ENCODE data around the gene METTL4.
A peak's percentile ranks its signal among the peaks of the same experiment; 100 is the strongest.

The METTL4 gene

GRCh38 chr18:2515908-2516625, 55.2 kb downstream of the METTL4 start:
- DNase-seq, result peak; percentile 41

GRCh38 chr18:2515171-2515787, 56.0 kb downstream of the METTL4 start:
- no peak for DNase-seq

- no peak for DNase-seq
Observed at GRCh38 chr18:2513616-2514015, 57.7 kb downstream of the METTL4 start.

- DNase-seq, result no peak
Observed at GRCh38 chr18:2512059-2512458, 59.2 kb downstream of the METTL4 start.

GRCh38 chr18:2511451-2511850, 59.9 kb downstream of the METTL4 start:
- DNase-seq, result no peak

GRCh38 chr18:2510416-2510815, 60.9 kb downstream of the METTL4 start:
- no peak for DNase-seq

GRCh38 chr18:2508678-2509077, 62.6 kb downstream of the METTL4 start:
- no peak for DNase-seq

- DNase-seq, result no peak
Observed at GRCh38 chr18:2508155-2508554, 63.1 kb downstream of the METTL4 start.

GRCh38 chr18:2504642-2505041, 66.7 kb downstream of the METTL4 start:
- DNase-seq, result no peak

GRCh38 chr18:2502880-2503279, 68.4 kb downstream of the METTL4 start:
- DNase-seq, result no peak

GRCh38 chr18:2502394-2502793, 68.9 kb downstream of the METTL4 start:
- no peak for DNase-seq

- no peak for DNase-seq
Observed at GRCh38 chr18:2497797-2498196, 73.5 kb downstream of the METTL4 start.

GRCh38 chr18:2495381-2495780, 75.9 kb downstream of the METTL4 start:
- DNase-seq, result no peak

- no peak for DNase-seq
Observed at GRCh38 chr18:2494921-2495320, 76.4 kb downstream of the METTL4 start.
